ENCODE results near the gene SLC29A1.
A peak's percentile ranks its signal among the peaks of the same experiment; 100 is the strongest.

SLC29A1 gene

DNA sequence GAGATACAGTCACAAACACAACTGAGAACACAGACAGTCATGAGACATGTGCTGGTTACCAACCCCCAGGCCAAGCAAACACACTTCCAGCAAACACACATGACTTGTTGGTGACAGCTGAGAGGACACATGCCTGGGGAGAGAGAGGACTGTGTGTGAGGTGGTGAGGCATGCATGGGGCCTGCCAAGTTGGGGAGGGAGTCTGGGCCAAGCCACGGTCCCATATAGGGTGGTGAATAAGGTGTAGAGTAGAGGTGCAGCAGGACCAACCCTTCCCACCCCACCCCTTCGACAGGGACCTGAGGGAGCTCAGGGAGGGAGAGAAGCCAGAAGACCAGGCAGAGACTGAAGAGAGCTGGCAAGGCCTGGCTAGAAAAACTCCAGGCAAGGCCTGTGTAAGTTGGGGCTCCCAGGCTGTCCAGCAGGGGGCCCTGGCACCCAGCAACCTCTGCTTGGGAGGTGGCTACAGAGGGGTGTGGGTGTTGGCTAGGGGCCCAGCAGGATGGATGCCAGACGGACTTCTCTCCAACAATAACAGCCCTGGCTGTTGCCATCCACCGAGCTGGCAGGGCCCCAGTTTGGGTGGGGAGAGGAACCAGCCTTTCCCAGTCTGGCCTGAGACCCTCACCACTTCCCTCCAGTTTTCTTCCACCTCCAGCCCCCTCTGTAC, 2.0 kb upstream of the SLC29A1 start:
- peak in 1 of 2 experiments; percentile 87 for DNase-seq (ENCODE audit: low read depth in 1 of 2, low spot score in 1 of 2)
- no peak for TF ChIP-seq JUND (IDR thresholded peaks at IDR 0.05; ENCODE audit: low read depth)
- in situ Hi-C loops (cut with HindIII; ENCODE audit: low pct_unique_long_range_greater_than_20kb, low sequenced_read_pairs), result no loop called here

DNA sequence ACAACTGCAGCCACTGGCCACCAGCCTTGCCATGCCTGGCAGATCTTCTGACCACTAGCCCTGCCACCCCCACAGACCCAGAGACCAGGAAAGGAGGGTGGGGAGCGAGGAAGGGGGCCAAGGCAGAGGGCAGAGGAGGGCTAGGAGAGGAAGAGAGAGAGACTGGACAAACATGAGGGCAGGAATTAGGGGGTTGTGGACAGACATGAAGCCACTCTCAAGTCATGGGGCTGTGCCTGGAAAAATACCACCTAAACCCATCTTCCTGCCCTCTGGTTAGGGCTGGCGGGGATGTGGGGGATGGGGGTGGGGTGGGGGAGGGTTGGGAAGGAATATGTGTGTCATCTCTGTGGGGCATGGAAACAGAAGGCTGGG, 1.4 kb upstream of the SLC29A1 start:
- in situ Hi-C loops (cut with HindIII; ENCODE audit: low pct_unique_long_range_greater_than_20kb, low sequenced_read_pairs), result no loop called here
- DNase-seq (ENCODE audit: low read depth in 1 of 2, low spot score in 1 of 2), result no peak
- no peak for TF ChIP-seq JUND (IDR thresholded peaks at IDR 0.05; ENCODE audit: low read depth)

DNA sequence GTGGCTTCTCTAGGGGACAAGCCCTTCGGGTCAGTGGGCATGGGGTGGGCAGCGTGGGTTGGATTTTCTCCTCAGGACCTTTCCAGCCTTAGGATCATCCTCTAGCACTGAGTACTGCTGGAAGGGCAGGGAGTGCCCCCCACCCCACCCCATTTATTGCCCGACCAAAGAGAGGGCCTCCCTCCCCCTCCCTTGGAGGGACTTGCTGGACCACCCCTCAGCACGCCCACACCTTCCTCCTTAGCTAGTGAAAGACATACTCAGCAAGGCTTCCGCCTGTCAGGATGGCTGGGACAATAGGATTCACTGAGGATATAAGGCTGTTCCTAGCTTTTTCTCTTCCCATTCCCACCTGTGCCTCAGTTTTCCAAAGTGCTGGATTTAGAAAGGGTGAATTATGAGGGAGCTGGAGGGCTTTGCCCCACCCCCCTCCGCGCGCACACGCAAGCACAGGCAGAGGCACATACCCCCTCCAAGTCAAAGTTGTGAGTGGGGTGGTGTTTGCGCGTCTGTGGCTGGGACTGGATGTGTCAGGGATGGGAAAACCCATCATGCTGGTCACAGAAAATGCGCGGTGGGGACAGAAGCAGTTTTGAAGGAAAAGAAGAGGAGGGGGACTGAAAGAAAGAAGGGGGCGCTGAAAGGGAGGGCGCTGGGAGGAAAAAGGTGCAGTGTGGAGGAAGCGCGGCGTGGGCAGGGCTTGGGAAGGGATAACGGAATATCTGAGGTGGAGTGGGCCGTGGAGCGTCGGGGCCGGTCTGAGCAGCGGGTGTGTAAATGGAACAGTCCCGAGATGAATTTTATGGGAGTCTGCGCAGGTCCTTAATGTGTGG, 693 bp upstream of the SLC29A1 start:
- no peak for DNase-seq (ENCODE audit: low read depth in 1 of 2, low spot score in 1 of 2)
- in situ Hi-C loops (cut with HindIII; ENCODE audit: low pct_unique_long_range_greater_than_20kb, low sequenced_read_pairs), result no loop called here
- no peak for TF ChIP-seq JUND (IDR thresholded peaks at IDR 0.05; ENCODE audit: low read depth)

DNA sequence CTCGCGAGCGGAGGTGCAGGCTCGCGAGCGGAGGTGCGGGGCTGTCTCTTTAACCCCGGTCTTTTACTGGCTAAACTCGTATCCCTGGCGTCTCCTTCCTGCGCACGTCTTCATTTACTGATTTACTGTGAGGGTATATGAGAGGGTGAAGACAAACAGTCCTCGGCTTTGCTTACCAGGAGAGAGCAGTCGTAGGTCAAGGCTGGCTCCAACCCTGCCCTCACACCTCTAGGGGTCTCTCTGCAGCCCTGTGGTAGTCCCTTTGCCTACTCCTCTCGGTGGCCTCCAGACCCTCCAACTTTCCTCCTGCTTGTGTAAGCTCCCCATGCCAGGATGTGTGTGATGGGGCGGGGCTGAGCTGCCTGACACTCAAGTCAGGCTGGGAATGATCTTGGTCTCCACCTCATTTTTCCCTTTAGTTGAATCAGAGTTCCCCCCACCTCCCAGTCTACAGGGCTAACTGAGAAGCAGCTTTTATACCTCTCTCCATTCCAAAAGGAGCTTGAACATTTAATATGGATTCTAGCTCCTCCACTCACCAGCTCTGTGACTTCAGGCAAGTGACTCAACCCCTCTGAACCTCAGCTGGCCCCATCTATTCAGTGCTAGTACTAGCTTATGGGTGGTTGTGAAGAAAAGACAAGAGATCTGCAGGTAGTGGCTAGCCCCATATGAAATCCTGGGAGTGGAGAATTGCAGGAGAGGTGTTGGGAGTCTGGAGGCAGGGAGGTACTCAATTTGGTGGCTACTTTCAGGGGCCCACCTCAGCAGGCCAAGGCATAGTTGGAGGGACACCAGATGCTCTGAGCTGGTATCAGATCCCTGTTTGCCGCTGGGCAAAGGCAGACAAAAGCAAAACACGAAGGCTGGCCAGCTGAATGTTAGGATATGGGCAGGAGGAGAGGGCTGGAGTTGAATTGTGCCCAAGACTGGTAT, 902 bp downstream of the SLC29A1 start:
- DNase-seq (ENCODE audit: low read depth in 1 of 2, low spot score in 1 of 2), result no peak
- in situ Hi-C loops (cut with HindIII; ENCODE audit: low pct_unique_long_range_greater_than_20kb, low sequenced_read_pairs), result no loop called here
- TF ChIP-seq JUND (IDR thresholded peaks at IDR 0.05; ENCODE audit: low read depth), result no peak

DNA sequence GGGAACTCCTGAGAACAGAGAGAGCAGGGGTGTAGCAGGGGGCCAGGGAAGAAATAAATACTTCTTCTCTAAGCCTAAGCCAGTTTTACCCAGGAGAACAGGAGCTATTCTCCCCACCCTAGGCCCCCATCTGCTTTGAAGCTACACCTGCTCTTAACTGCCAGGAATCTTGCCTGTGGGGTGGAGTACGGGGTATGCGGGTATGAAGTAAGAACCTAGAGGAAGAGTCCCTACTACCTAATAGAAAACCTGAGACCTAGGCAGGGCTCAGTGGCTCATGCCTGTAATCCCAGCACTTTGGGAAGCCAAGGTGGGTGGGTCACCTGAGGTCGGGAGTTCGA, 1.5 kb downstream of the SLC29A1 start:
- in situ Hi-C loops (cut with HindIII; ENCODE audit: low pct_unique_long_range_greater_than_20kb, low sequenced_read_pairs), result no loop called here
- TF ChIP-seq JUND (IDR thresholded peaks at IDR 0.05; ENCODE audit: low read depth), result no peak
- DNase-seq (ENCODE audit: low read depth in 1 of 2, low spot score in 1 of 2), result no peak

DNA sequence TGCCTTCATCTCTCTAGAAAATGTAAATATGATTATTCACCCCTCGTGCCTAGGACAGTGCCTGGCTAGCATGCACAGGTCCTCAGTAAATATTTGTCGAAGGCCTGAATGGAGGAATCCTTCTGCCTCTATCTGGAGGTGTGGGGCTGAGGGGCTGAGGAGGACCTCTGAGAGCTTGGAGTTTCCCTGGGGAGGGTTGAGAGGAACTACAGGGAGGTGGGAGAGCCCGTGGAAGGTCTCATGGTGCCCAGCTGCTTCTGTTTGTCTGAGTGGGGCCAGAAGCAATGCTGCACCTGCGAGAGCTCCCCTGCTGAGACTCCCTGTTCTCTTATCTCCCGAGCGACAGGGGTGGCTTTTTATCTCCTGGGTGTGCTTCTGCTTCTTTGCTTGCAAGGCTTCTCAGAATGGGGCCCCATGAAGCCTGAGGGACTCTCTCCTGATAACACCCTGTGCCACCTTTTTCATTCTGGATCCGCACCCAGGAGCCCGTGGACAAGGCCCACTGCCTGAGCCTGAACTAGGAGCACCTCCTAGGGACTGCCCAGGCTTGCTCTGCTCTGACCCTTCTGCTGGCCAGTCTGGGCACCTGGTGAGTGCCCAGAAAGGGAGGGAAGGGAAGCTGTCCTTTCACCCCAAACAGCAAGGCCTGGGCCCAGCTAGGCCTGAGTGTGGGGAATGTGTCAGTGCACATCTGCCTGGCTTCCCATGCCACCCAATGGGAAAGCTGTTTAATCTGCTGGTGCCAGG, 2.4 kb downstream of the SLC29A1 start:
- DNase-seq (ENCODE audit: low read depth in 1 of 2, low spot score in 1 of 2), result no peak
- in situ Hi-C loops (cut with HindIII; ENCODE audit: low pct_unique_long_range_greater_than_20kb, low sequenced_read_pairs), result no loop called here
- no peak for TF ChIP-seq JUND (IDR thresholded peaks at IDR 0.05; ENCODE audit: low read depth)

DNA sequence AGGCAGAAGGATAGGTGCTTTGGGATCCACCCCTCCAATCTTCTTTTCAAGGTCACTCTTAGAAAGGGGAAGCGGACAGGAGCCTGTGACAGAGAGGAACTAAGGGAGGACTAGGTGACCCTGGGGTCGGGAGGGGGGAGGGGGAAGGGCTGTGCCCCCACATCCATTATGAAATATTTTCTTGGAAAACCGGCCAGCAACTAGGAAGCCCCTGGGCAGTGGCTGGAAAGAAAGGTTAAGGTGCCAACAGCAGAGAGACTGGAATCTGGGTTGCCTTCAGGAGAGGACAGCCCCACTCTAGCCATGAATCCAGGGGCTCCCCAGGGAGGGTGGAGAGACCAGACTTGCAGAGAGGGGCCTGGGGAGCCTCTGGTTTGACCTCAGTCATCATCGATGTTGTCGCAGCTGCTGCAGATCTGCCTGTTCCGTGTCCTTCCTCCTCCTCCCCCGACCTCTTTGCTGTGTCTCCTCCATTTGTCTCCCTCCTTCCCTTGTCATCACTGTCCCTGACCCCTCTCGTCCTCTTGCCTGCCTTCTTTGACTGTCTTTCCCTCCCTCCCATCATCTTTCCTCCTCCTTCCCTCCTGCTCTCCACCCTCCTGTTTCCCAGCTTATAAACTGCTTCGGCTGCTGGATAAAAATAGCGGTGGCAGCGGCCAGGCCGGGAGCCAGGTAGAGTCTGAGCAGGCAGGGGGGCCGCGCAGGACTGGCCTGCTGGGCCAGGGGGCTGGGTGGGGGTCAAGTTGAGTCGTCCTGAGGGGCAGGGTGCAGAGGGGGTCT, 3.2 kb downstream of the SLC29A1 start:
- in situ Hi-C loops (cut with HindIII; ENCODE audit: low pct_unique_long_range_greater_than_20kb, low sequenced_read_pairs), result no loop called here
- no peak for DNase-seq (ENCODE audit: low read depth in 1 of 2, low spot score in 1 of 2)
- TF ChIP-seq JUND (IDR thresholded peaks at IDR 0.05; ENCODE audit: low read depth), result no peak

DNA sequence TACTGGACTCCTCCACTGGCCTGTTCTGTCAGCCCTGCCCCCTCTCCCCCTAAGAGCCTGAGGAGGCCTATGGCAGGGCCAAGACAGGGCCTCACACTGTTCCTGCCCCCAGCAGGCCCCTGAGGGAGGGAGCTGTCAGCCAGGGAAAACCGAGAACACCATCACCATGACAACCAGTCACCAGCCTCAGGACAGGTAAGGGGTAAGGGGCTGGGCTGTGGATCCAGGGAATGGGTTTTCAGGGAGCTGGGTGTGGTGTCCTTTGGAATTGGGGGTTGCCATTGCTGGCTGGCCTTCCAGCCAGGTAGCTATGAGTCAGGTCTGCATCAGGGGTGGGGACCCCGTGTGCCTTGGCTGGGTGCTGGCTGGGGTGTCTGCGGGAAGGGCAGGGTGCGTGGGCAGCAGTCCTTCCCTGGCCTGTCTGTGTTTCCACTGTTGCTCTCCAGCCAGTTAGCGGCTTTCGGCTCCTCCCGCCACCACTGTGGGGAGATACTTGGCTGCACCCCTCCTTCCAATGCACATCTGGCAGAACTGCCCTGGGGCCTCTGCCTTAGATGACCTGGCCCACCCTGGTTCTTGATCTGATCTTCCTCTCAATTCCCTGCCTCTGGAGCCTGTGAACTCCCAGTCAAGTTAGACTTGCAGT, 3.9 kb downstream of the SLC29A1 start:
- in situ Hi-C loops (cut with HindIII; ENCODE audit: low pct_unique_long_range_greater_than_20kb, low sequenced_read_pairs), result no loop called here
- TF ChIP-seq JUND (IDR thresholded peaks at IDR 0.05; ENCODE audit: low read depth), result no peak
- no peak for DNase-seq (ENCODE audit: low read depth in 1 of 2, low spot score in 1 of 2)

DNA sequence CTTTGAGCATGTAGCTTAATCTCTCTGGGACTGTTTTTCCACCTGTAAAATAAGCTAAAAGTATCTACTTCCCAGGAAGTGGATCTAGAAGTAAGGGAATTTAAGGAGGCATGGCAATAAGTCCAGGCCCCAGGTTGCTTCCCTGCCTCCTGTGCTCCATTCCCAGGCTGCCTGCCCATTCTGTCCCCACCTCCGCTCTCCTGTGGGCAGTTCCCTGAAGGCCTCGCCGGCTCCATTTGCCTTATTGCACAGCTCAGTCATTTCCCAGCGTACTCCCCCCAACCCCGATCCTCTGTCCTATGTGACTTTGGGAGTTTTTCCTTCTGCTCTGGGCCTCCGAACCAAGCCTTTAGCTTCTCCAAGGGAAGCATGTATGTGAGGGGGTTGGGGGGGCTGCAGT, 4.6 kb downstream of the SLC29A1 start:
- TF ChIP-seq JUND (IDR thresholded peaks at IDR 0.05; ENCODE audit: low read depth), result no peak
- DNase-seq (ENCODE audit: low read depth in 1 of 2, low spot score in 1 of 2), result no peak
- in situ Hi-C loops (cut with HindIII; ENCODE audit: low pct_unique_long_range_greater_than_20kb, low sequenced_read_pairs), result no loop called here

DNA sequence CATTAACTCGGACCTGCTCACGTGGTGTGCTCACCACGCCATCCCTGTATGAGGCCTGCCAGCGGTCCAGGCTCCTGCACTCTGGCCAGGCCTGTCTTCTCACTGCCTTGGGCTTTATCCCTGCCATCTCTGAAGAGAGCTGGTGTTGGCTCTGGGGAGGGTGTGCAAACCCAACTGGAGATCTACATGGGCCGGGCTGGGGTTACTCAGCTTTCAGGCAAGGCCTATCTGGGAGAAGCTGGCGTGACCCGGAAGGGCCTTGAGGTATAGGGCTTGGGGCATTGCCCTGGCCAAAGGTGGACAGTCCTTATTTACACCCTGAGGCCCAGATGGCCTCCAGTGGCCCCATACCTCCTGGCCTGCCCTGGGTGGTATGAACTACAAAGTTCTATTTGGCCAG, 5.0 kb downstream of the SLC29A1 start:
- no peak for TF ChIP-seq JUND (IDR thresholded peaks at IDR 0.05; ENCODE audit: low read depth)
- DNase-seq (ENCODE audit: low read depth in 1 of 2, low spot score in 1 of 2), result no peak
- in situ Hi-C loops (cut with HindIII; ENCODE audit: low pct_unique_long_range_greater_than_20kb, low sequenced_read_pairs), result no loop called here

DNA sequence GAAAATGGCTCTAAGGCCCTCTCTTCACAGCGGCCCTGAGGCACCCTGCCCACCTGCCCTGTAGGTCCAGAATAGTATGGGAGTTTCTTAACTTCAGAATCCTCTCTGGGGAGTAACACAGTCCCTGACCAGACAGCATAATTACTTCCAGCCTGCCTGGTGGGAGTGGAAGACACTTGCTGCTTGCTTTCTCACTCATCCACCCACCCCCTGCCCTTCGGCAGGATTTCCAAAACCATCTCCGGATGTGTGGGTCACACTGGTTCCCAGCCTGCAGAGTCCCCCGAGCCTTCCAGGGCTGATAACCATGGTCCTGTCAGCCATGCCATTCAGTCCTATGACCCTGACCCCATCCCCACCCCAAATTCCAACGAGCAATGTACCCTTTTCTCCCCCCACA, 5.4 kb downstream of the SLC29A1 start:
- no peak for DNase-seq (ENCODE audit: low read depth in 1 of 2, low spot score in 1 of 2)
- in situ Hi-C loops (cut with HindIII; ENCODE audit: low pct_unique_long_range_greater_than_20kb, low sequenced_read_pairs), result no loop called here
- TF ChIP-seq JUND (IDR thresholded peaks at IDR 0.05; ENCODE audit: low read depth), result no peak

Measured in T47D (cell line).